Neural cell (in vitro differentiated cells): Measurements from ENCODE around the gene C1GALT1. TPM values are rescaled to one million over a fixed set of nuclear protein-coding genes. Genes with fewer than 3 reads are reported as not detected.

Experiments used
- H2AFZ ChIP-seq: fragments of 200-600, 300-800 bp; sonication (generic), shearing (Covaris generic); 2 replicates; pipeline ENCODE4 v1.6.0; 2014; ENCODE audit warnings: low read depth, mild to moderate bottlenecking, antibody characterized with exemption, low read length, moderate library complexity
- H3F3A ChIP-seq: fragments of 200-600 bp; shearing (Covaris generic); 2 replicates; pipeline ENCODE4 v1.6.1; 2016; ENCODE audit warnings: mild to moderate bottlenecking, moderate library complexity, mixed read lengths, antibody characterized with exemption, low read length; ENCODE audit not compliant: insufficient read depth, poor library complexity, severe bottlenecking
- H3K27ac ChIP-seq: fragments of 200-600, 300-800 bp; sonication (generic), shearing (Covaris generic); 2 replicates; pipeline ENCODE4 v1.5.1; 2014; ENCODE audit warnings: mild to moderate bottlenecking, low read length, moderate library complexity
- H3K27me3 ChIP-seq: fragments of 300-800, 200-600 bp; sonication (generic), shearing (Covaris generic); 2 replicates; pipeline ENCODE4 v1.6.0; 2014; ENCODE audit warnings: mild to moderate bottlenecking, low read depth, low read length, moderate library complexity; ENCODE audit not compliant: insufficient read depth
- H3K36me3 ChIP-seq: fragments of 300-800, 200-600 bp; sonication (generic), shearing (Covaris generic); 2 replicates; pipeline ENCODE4 v1.5.1; 2014; ENCODE audit warnings: mild to moderate bottlenecking, antibody characterized with exemption, low read length, moderate library complexity; ENCODE audit not compliant: insufficient read depth
- H3K4me2 ChIP-seq: fragments of 300-800, 200-600 bp; sonication (generic), shearing (Covaris generic); 2 replicates; pipeline ENCODE4 v1.6.0; 2014; ENCODE audit warnings: mild to moderate bottlenecking, low read length
- H3K4me3 ChIP-seq: fragments of 300-800, 200-600 bp; sonication (generic), shearing (Covaris generic); 2 replicates; pipeline ENCODE4 v1.5.1; 2014; ENCODE audit warnings: mild to moderate bottlenecking, low read length, moderate library complexity
- H3K79me2 ChIP-seq: fragments of 200-600 bp; shearing (Covaris generic); replicated peaks from 2 replicates; pipeline ENCODE4 v1.6.0; 2014; ENCODE audit warnings: mild to moderate bottlenecking, low read length, moderate library complexity; ENCODE audit not compliant: insufficient read depth
- H3K9ac ChIP-seq: fragments of 300-800, 200-600 bp; sonication (generic), shearing (Covaris generic); 2 replicates; pipeline ENCODE4 v1.6.1; 2016; ENCODE audit warnings: mild to moderate bottlenecking, low read length, mixed read lengths
- H3K9me2 ChIP-seq: fragments of 200-600 bp; shearing (Covaris generic); 2 replicates; pipeline ENCODE4 v1.6.1; 2016; ENCODE audit warnings: mild to moderate bottlenecking, low read length, mixed read lengths; ENCODE audit not compliant: insufficient read depth
- H3K9me3 ChIP-seq: fragments of 200-600, 300-800 bp; sonication (generic), shearing (Covaris generic); 2 replicates; pipeline ENCODE4 v1.6.1; 2016; ENCODE audit warnings: mild to moderate bottlenecking, mixed run types, low read length, moderate library complexity, mixed read lengths
- H4K20me1 ChIP-seq: fragments of 200-600 bp; shearing (Covaris generic); 2 replicates; pipeline ENCODE4 v1.6.1; 2016; ENCODE audit warnings: mild to moderate bottlenecking, mixed run types; ENCODE audit not compliant: insufficient read depth
- EP300 ChIP-seq: fragments of 450-650 bp; conservative IDR thresholded peaks from 2 replicates; pipeline ENCODE4 v1.6.1; 2014; ENCODE audit warnings: antibody characterized with exemption, mild to moderate bottlenecking, moderate library complexity; ENCODE audit not compliant: poor library complexity, severe bottlenecking
- EZH2 ChIP-seq: fragments of 200-600, 300-800 bp; shearing (Covaris generic), sonication (generic); IDR thresholded peaks from 2 replicates; pipeline ENCODE4 v1.6.1; 2014; ENCODE audit warnings: antibody characterized with exemption, low read length, borderline replicate concordance, mild to moderate bottlenecking; ENCODE audit not compliant: insufficient read depth, poor library complexity, severe bottlenecking
- MXI1 ChIP-seq: fragments of 450-650 bp; conservative IDR thresholded peaks from 2 replicates; pipeline ENCODE4 v1.6.1; 2014; ENCODE audit warnings: antibody characterized with exemption, mild to moderate bottlenecking; ENCODE audit not compliant: poor library complexity, severe bottlenecking
- POLR2AphosphoS5 ChIP-seq: IDR thresholded peaks from 2 replicates; pipeline ENCODE4 v1.6.1; 2012
- RAD21 ChIP-seq: fragments of 450-650 bp; conservative IDR thresholded peaks from 2 replicates; pipeline ENCODE4 v1.6.1; 2014; ENCODE audit warnings: antibody characterized with exemption, mild to moderate bottlenecking, moderate library complexity
- SMC3 ChIP-seq: fragments of 450-650 bp; conservative IDR thresholded peaks from 2 replicates; pipeline ENCODE4 v1.6.1; 2014; ENCODE audit warnings: antibody characterized with exemption, mild to moderate bottlenecking, moderate library complexity; ENCODE audit not compliant: poor library complexity
- TAF1 ChIP-seq: IDR thresholded peaks from 2 replicates; pipeline ENCODE4 v1.6.1; 2012; ENCODE audit warnings: low read depth
- polyA plus RNA-seq: library from polyadenylated mRNA; depleted of rRNA; stranded (reverse); fragments of >200 nt; gene quantifications from 2 replicates; pipeline ENCODE4 v1.2.3, GENCODE V29; 2014
- TF ChIP-seq, protein P1 (sequence below): fragments of 450-650 bp; IDR thresholded peaks from 2 replicates; pipeline ENCODE4 v1.5.1; 2014; ENCODE audit warnings: antibody characterized with exemption, mild to moderate bottlenecking, moderate library complexity; ENCODE audit not compliant: poor library complexity, severe bottlenecking
- TF ChIP-seq, protein P2 (sequence below): IDR thresholded peaks from 2 replicates; pipeline ENCODE4 v1.6.1; 2012; ENCODE audit warnings: borderline replicate concordance

C1GALT1 gene
- polyA plus RNA-seq, 1 donor from 2014 or later, result 25.0 TPM

DNA sequence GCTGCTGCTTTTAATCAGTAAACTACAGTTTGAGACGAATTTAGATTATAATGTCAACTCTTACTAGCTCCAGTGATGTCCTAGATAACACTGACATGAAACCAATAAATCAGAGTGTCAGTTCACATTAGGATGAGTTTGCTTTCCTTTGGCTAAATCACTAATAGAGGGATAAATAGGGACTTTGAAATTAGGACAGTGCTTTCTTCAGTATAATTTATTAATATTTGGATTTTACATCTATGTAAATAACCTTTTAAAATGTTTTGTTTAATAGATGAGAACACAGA lies 55.6 kb downstream of the C1GALT1 start:
- H2AFZ ChIP-seq, result no peak overlapping the region
- H3K4me3 ChIP-seq, result no peak overlapping the region
- H3K9me2 ChIP-seq, result no peaks in the 10 kb centered on the region
- H3K4me2 ChIP-seq, result no peak overlapping the region
- no peak overlapping the region for H3K9ac ChIP-seq
- no peaks in the 10 kb centered on the region for H3K9me3 ChIP-seq
- no peaks in the 10 kb centered on the region for H3K27me3 ChIP-seq
- no peaks in the 10 kb centered on the region for H4K20me1 ChIP-seq
- H3K36me3 ChIP-seq, result no peaks in the 10 kb centered on the region
- no peak for TF ChIP-seq EP300
- no peak for TF ChIP-seq EZH2
- no peak for TF ChIP-seq POLR2AphosphoS5
- TF ChIP-seq, protein P1, sequence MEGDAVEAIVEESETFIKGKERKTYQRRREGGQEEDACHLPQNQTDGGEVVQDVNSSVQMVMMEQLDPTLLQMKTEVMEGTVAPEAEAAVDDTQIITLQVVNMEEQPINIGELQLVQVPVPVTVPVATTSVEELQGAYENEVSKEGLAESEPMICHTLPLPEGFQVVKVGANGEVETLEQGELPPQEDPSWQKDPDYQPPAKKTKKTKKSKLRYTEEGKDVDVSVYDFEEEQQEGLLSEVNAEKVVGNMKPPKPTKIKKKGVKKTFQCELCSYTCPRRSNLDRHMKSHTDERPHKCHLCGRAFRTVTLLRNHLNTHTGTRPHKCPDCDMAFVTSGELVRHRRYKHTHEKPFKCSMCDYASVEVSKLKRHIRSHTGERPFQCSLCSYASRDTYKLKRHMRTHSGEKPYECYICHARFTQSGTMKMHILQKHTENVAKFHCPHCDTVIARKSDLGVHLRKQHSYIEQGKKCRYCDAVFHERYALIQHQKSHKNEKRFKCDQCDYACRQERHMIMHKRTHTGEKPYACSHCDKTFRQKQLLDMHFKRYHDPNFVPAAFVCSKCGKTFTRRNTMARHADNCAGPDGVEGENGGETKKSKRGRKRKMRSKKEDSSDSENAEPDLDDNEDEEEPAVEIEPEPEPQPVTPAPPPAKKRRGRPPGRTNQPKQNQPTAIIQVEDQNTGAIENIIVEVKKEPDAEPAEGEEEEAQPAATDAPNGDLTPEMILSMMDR, result no peak
- TF ChIP-seq, protein P2, sequence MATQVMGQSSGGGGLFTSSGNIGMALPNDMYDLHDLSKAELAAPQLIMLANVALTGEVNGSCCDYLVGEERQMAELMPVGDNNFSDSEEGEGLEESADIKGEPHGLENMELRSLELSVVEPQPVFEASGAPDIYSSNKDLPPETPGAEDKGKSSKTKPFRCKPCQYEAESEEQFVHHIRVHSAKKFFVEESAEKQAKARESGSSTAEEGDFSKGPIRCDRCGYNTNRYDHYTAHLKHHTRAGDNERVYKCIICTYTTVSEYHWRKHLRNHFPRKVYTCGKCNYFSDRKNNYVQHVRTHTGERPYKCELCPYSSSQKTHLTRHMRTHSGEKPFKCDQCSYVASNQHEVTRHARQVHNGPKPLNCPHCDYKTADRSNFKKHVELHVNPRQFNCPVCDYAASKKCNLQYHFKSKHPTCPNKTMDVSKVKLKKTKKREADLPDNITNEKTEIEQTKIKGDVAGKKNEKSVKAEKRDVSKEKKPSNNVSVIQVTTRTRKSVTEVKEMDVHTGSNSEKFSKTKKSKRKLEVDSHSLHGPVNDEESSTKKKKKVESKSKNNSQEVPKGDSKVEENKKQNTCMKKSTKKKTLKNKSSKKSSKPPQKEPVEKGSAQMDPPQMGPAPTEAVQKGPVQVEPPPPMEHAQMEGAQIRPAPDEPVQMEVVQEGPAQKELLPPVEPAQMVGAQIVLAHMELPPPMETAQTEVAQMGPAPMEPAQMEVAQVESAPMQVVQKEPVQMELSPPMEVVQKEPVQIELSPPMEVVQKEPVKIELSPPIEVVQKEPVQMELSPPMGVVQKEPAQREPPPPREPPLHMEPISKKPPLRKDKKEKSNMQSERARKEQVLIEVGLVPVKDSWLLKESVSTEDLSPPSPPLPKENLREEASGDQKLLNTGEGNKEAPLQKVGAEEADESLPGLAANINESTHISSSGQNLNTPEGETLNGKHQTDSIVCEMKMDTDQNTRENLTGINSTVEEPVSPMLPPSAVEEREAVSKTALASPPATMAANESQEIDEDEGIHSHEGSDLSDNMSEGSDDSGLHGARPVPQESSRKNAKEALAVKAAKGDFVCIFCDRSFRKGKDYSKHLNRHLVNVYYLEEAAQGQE, result no peak
- no peak for TF ChIP-seq RAD21
- TF ChIP-seq SMC3, result no peak
- no peak for TF ChIP-seq TAF1
- no peak for TF ChIP-seq MXI1
- H3K27ac ChIP-seq, result no peak overlapping the region
- H3K79me2 ChIP-seq, result no peaks in the 10 kb centered on the region
- H3F3A ChIP-seq, result no peaks in the 10 kb centered on the region

- Histone ChIP-seq H3F3A (no peaks in the 10 kb centered on the region), H3K4me3 (no peak overlapping the region), H3K36me3 (peaks cover 6% of the 10 kb centered on the region), H2AFZ (no peak overlapping the region), H3K27me3 (no peaks in the 10 kb centered on the region), H3K9ac (no peak overlapping the region), H3K9me3 (no peaks in the 10 kb centered on the region), H3K9me2 (no peaks in the 10 kb centered on the region), H4K20me1 (no peaks in the 10 kb centered on the region), H3K27ac (no peak overlapping the region), H3K4me2 (no peak overlapping the region), H3K79me2 (no peaks in the 10 kb centered on the region)
- TF ChIP-seq RAD21 (no peak), EZH2 (no peak), POLR2AphosphoS5 (no peak), TAF1 (no peak), MXI1 (no peak)
- TF ChIP-seq, protein P2, result no peak
These were observed 57.0 kb downstream of the C1GALT1 start for GRCh38 chr7:7239346-7239745.
